ENCODE data around the gene CD2BP2.

GRCh38 chr16:30355144-30355953, at the start of gene CD2BP2:
- TF ChIP-seq CTCF (IDR thresholded peaks at IDR 0.05) (peak in 1 of 6 experiments; percentile 10), POLR2A (IDR thresholded peaks at IDR 0.05) (peak in 2 of 4 donors; percentile 40 to 73)

Measured in esophagus squamous epithelium (tissue), 4 donors.